Measurements from ENCODE around the gene ALAS1. TPM values are rescaled to one million over a fixed set of nuclear protein-coding genes. Genes with fewer than 3 reads are reported as not detected.
"Not testable (repeated sequence)": the region's sequence is repeated elsewhere in the genome, so short reads cannot be mapped to it uniquely, and the experiment has no call there.

The ALAS1 gene
- total RNA-seq, 1 experiment from 2014 or later: 35.5 TPM

- no peak for DNase-seq (ENCODE audit: low read depth)
Measured at GRCh38 chr3:52176951-52177700, 20.8 kb upstream of the ALAS1 start.

DNA sequence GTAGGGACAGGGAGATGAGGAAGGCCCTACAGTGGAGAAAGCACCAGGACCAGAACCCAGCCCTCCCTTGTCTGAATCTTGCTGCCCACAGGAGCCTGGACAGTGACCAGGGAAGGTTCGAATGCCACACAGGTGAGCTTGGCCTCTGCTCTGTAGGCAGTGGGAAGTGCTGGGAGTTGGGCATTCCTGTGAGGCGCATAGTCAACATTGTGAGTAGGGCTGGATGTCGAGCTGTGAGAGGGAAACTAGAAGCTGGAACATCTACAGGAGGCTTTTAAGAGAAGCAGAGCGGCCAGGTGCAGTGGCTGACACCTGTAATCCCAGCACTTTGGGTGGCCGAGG, 20.3 kb upstream of the ALAS1 start:
- no peak for DNase-seq (ENCODE audit: low read depth)

- not testable (repeated sequence) for DNase-seq (ENCODE audit: low read depth)
Measured at GRCh38 chr3:52178126-52178525, 19.8 kb upstream of the ALAS1 start.

GRCh38 chr3:52178537-52178936, 19.4 kb upstream of the ALAS1 start:
- no peak for DNase-seq (ENCODE audit: low read depth)

DNA sequence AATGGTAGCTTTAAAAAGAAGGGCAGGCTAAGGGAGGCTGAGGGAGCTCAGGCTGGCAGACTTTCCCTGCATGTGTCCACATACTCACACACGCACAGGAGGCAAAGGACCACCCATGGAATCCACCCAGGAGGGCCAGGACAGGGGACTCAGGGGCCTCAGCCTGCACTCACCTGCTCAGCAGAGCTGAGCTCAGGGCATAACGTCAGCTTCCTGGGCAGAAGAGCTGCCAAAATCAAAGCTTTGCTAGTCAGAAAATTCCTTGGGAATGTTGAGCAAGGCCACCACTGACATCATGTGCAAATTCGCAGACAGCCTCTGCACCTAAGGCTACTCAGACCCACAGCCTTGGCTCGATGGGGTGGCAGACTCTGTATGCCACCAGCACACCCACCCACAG, 16.4 kb upstream of the ALAS1 start:
- no peak for DNase-seq (ENCODE audit: low read depth)

DNA sequence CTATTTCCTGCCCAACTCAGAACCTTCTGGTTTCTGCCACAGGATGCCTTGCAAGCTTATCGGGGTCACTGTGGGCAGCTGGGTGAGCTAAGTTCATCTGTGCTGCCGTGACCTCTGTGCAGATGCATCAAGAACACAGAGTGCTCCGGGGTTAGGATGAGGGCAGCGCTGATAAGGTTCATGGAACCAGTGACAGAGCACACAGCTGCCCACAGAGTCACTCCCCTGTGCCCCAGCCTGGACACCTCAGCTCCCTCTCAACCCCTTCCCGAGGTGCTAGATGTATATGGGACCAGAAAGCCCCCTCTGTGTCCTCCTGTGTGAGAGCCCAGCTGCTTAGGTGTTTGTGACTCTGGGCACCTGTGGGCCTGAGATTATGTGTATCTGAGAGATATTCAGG, 15.8 kb upstream of the ALAS1 start:
- no peak for DNase-seq (ENCODE audit: low read depth)

- no peak for DNase-seq (ENCODE audit: low read depth)
Measured at GRCh38 chr3:52182691-52183090, 15.3 kb upstream of the ALAS1 start.

- DNase-seq (ENCODE audit: low read depth): no peak
Measured at GRCh38 chr3:52183786-52184445, 14.0 kb upstream of the ALAS1 start.

DNA sequence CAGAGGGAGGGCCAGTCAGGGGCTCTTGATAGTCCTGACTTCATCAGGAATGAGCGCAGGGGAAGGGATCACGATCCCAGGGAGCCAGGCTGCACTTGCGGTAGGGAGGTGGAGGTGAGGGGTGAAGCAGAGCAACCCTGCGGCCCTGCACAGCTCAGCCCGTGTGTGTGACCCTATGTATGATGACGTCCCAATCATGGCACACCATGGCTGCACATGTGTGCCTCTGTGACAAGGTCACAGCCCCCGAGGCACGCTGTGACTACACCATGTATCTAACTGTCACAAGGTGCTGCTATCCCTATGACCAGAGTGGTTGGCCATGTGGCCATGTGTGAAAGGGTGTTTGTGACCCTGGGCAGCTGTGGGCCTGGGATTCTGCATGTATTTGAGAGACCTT, 13.3 kb upstream of the ALAS1 start:
- DNase-seq (ENCODE audit: low read depth): no peak

DNA sequence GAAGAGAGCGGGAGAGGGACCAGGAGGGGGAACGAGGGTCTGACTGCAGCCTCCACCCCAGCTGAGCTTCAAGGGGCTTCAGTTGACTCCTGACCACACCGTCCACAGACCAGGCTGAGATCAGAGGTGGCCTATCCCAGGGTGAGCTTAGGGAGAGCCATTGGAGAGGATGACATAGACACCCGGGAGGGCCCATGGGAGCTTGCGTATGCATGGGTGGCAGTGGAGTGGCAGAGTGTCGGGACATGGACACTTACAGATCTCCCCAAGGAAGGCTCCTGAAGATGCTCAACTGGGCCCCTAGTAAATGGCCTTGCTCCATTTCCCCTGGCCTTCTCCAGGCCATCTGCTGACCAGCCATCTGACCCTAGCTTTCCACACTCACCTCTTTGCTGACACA, 12.6 kb upstream of the ALAS1 start:
- no peak for DNase-seq (ENCODE audit: low read depth)

DNA sequence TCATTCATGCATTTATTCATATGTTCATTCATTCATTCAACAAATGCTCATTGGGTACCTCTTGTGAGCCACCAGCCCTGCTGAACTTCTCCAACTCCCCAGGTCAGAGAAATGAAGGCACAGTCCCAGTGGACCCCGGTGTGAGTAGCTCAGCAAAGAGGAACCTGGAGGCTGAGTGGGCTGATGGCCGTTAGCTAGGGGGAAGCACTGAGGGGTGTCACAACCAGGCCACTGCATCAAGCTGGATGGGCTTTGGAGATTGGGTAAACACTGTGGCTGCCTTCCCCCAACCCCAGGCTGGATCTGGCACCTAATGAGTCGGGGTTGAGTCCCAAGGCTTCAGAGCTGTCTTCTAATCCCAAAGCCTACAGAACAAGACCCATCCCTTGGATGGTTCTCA, 12.1 kb upstream of the ALAS1 start:
- DNase-seq (ENCODE audit: low read depth): no peak

DNA sequence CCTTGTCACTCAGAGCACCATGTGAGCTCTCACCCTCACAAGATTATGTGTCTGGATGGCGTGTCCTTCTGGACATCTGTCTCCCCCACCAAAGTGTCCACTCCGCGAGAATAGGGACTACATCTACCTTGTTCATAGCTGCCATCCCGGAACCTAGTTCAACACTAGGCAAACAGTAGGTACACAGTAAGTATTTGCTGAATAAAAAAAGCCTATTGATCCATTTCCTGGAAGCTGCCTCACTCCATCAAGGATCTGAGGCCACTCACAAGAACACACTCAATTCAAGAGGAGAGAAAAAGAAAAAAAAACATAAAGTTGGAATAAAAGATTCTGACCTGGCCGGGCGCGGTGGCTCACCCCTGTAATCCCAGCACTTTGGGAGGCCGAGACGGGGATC, 11.2 kb upstream of the ALAS1 start:
- no peak for DNase-seq (ENCODE audit: low read depth)

- no peak for DNase-seq (ENCODE audit: low read depth)
Measured at GRCh38 chr3:52188556-52188955, 9.4 kb upstream of the ALAS1 start.

GRCh38 chr3:52190294-52191074, 7.5 kb upstream of the ALAS1 start:
- DNase-seq (ENCODE audit: low read depth): peak; percentile 42

DNA sequence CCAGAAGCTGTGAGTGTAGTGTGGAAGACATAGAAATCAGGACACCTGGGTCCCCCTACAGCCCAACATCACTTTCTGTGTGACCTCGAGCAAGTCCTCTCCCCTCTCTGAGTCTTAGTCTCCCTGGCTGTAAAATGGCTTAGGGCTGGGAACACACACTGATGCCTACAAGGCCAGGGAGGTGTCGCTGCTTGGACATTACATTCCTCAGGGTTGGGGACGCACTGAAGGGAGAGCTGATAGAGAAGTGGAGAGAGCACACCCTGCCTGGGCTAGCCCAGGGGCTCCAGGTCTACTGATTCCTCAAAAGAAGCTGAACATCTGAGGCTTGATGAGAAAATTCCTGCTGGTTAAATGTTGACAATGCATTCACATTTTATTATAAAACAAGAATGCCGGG, 6.3 kb upstream of the ALAS1 start:
- DNase-seq (ENCODE audit: low read depth): no peak

GRCh38 chr3:52193065-52193464, 4.9 kb upstream of the ALAS1 start:
- DNase-seq (ENCODE audit: low read depth): peak; percentile 48

DNA sequence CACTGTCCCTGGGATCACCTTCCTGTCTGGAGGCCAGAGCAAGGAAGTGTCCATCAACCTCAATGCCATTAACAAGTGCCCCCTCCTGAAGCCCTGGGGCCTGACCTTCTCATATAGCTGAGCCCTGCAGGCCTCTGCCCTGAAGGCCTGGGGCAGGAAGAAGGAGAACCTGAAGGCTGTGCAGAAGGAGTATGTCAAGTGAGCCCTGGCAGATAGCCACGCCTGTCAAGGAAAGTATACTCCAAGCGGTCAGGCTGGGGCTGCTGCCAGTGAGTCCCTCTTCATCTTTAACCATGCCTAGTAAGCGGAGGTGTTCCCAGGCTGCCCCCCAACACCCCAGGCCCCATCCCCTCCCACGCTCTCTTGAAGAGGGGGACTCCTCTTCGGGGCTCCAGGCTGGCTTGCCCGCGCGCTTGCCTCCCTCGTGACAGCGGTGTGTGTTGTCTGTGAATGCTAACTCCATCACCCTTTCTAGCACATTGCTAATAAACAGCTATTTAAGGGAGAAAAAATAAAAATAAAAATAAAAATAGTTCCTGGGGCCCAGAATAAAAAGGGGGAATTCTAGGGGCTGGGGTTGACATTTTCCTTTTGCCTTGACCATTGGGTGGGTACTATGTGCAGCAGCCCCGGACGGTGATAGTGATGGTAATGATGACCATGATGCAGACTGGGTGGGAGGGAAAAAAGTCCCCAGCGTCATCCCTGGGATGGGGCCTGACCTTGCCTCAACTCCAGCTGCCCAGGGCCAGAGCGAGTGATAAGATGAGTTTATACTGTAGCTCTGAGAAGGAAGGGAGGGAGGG, 3.3 kb upstream of the ALAS1 start:
- no peak for DNase-seq (ENCODE audit: low read depth)

DNA sequence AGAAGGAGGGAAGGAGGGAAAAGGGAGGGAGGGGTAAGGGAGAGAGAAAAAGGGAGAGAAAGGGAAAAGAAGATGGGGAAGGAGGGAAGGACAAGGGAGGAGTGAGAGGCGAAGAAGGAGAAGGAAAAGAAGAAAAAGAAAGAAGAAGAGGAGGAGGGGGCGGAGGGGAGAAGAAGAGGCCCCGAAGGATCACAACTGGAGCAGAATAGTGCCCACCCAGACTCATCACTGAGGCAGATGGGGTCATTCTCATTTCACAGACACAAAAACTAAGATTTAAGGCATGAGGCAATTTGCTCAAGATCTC, 2.7 kb upstream of the ALAS1 start:
- DNase-seq (ENCODE audit: low read depth): no peak

DNA sequence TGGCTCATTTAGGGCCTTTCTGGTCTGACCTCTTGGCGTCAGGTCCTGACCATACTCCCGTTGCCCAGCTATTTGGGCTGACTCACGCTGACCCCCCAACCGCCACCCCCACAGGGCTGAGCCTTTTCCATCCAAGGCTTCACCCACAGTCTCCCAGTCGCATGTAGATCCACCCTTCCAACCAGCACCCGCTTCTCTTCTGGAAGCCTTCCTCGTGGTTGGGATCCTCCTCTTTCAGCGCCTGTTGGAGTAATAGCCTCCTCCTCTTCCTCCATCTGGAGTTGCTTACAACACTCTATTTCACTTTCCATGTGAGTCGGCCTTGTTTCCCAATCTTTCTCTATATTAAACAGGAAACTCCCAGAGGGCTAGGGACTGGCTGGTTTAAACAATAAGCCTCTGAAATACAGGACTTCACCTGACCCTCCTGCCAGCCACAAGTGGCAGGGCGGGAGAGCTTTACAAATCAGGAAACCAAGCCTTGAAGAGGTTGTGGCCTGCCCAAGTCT, 2.1 kb upstream of the ALAS1 start:
- DNase-seq (ENCODE audit: low read depth): no peak

GRCh38 chr3:52196977-52197376, 983 bp upstream of the ALAS1 start:
- no peak for DNase-seq (ENCODE audit: low read depth)

DNA sequence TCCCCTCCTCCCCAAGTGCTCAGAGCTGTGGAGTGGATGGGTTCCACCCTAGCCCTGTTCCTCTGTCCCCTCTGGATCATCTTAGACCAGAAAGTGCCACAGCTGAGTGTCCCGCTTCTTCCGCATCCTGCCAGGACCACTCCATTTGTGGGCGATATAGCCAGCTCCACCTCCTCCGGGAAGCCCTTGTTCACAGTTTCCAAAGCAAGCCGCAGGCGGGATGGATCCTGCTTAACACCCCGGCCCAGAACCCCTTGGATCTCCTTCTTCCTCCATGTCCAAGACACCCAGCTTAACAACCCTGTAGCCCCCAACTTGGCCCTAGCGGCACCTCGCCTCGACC, 490 bp upstream of the ALAS1 start:
- DNase-seq (ENCODE audit: low read depth): no peak
